OCI-LY7 (cell line): ENCODE measurements around the gene DGKB. TPM values are rescaled to one million over a fixed set of nuclear protein-coding genes. Genes with fewer than 3 reads are reported as not detected.

ENCODE experiments used
- BruUV-seq: library from RNA; stranded (reverse); fragments of 400-500 nt; replicated peaks from 2 replicates; lab custom pipeline; 2021; lab: Mats Ljungman, UMichigan
- CTCF ChIA-PET: fragments of 300-600 bp; sonication (Branson Sonifier 250); formaldehyde crosslinking; loops from one replicate; lab custom pipeline; 2022; ENCODE audit warnings: antibody characterized with exemption; ENCODE audit not compliant: unreplicated experiment; lab: Charles Lee
- POLR2A ChIA-PET: fragments of 300-600 bp; sonication (Branson Sonifier 250); formaldehyde crosslinking; loops from one replicate; lab custom pipeline; 2022; ENCODE audit warnings: antibody characterized with exemption; lab: Charles Lee
- DNase-seq: peaks from one replicate; pipeline ENCODE4 v3.0.0-alpha.2; 2015; ENCODE audit warnings: low spot score
- H2AFZ ChIP-seq: fragments of 200-600 bp; sonication (generic), shearing (Covaris generic); 2 replicates; pipeline ENCODE4 v1.6.1; 2014; ENCODE audit warnings: mild to moderate bottlenecking, antibody characterized with exemption, low read length, moderate library complexity
- H3K27ac ChIP-seq: fragments of 200-600 bp; sonication (generic); 2 replicates; pipeline ENCODE4 v1.5.1; 2014; ENCODE audit warnings: mixed run types, low read depth, mild to moderate bottlenecking, moderate library complexity, low read length, inconsistent platforms; ENCODE audit not compliant: poor library complexity, severe bottlenecking
- H3K36me3 ChIP-seq: fragments of 200-600 bp; sonication (generic); 2 replicates; pipeline ENCODE4 v1.6.1; 2014; ENCODE audit warnings: mild to moderate bottlenecking, antibody characterized with exemption, low read length, moderate library complexity, mixed read lengths; ENCODE audit not compliant: insufficient read depth
- H3K4me1 ChIP-seq: fragments of 200-600 bp; sonication (generic); 2 replicates; pipeline ENCODE4 v1.5.1; 2014; ENCODE audit warnings: mild to moderate bottlenecking, low read length; ENCODE audit not compliant: insufficient read depth, poor library complexity, severe bottlenecking
- H3K4me2 ChIP-seq: fragments of 200-600 bp; sonication (generic); 2 replicates; pipeline ENCODE4 v1.6.1; 2014; ENCODE audit warnings: mild to moderate bottlenecking, low read length
- H3K4me3 ChIP-seq: fragments of 200-600 bp; sonication (generic); 2 replicates; pipeline ENCODE4 v1.5.1; 2014; ENCODE audit warnings: mild to moderate bottlenecking, low read depth, low read length; ENCODE audit not compliant: poor library complexity, severe bottlenecking
- H3K79me2 ChIP-seq: fragments of 200-600 bp; sonication (generic); 2 replicates; pipeline ENCODE4 v1.6.1; 2016; ENCODE audit warnings: low read depth, mild to moderate bottlenecking, low read length, moderate library complexity, mixed read lengths; ENCODE audit not compliant: insufficient read depth
- H3K9me2 ChIP-seq: fragments of 200-600 bp; sonication (generic); 2 replicates; pipeline ENCODE4 v1.6.1; 2016; ENCODE audit warnings: mild to moderate bottlenecking, low read length, mixed read lengths; ENCODE audit not compliant: insufficient read depth
- H3K9me3 ChIP-seq: fragments of 200-600 bp; sonication (generic); 2 replicates; pipeline ENCODE4 v1.6.1; 2014; ENCODE audit warnings: mild to moderate bottlenecking, mixed run types, low read length, mixed read lengths
- H4K20me1 ChIP-seq: fragments of 200-600 bp; sonication (generic); 2 replicates; pipeline ENCODE4 v1.6.1; 2014; ENCODE audit warnings: mild to moderate bottlenecking, antibody characterized with exemption, low read length, moderate library complexity, mixed read lengths; ENCODE audit not compliant: insufficient read depth
- CTCF ChIP-seq: fragments of 200-600 bp; sonication (generic); conservative IDR thresholded peaks from 2 replicates; pipeline ENCODE4 v1.5.1; 2014; ENCODE audit warnings: mild to moderate bottlenecking, antibody characterized with exemption, low read length, moderate library complexity, mixed read lengths
- EZH2phosphoT487 ChIP-seq: fragments of 200-600 bp; sonication (generic); IDR thresholded peaks from 2 replicates; pipeline ENCODE4 v1.6.1; 2018; ENCODE audit warnings: low read depth, borderline replicate concordance, mild to moderate bottlenecking, mixed run types, antibody characterized with exemption, low read length, moderate library complexity, mixed read lengths
- intact Hi-C: fragments of 100-400 bp; cut with micrococcal nuclease; formaldehyde crosslinking; loops from one replicate; pipeline ENCODE4 v1.10.0; 2022; ENCODE audit not compliant: unreplicated experiment
- total RNA-seq, 2 experiments: library from RNA; depleted of rRNA in 1 of 2; stranded (reverse); fragments of >200 nt in 1 of 2; shearing (Covaris generic) in 1 of 2; gene quantifications; 2 replicates each; pipeline ENCODE4 v1.2.3, GENCODE V29; 2014 to 2022

DGKB gene
- total RNA-seq, 2 experiments from 2014 or later, result not detected

- ChIA-PET POLR2A (no interaction called here), CTCF (no interaction called here)
- Histone ChIP-seq H3K4me2 (no peak overlapping the region), H3K36me3 (no peaks in the 10 kb centered on the region), H2AFZ (no peak overlapping the region), H3K9me2 (no peaks in the 10 kb centered on the region), H4K20me1 (no peaks in the 10 kb centered on the region), H3K79me2 (no peaks in the 10 kb centered on the region), H3K4me3 (no peak overlapping the region), H3K9me3 (no peaks in the 10 kb centered on the region), H3K27ac (no peak overlapping the region), H3K4me1 (no peaks in the 10 kb centered on the region)
- no TSS peak for BruUV-seq
- intact Hi-C loops, result no loop called here
- no peak for DNase-seq
- no peak for TF ChIP-seq EZH2phosphoT487
- TF ChIP-seq CTCF, result no peak
These were observed 32.2 kb downstream of the DGKB start for GRCh38 chr7:14870394-14870793.

GRCh38 chr7:14868937-14869336 lies 33.6 kb downstream of the DGKB start:
- no peak for TF ChIP-seq EZH2phosphoT487
- TF ChIP-seq CTCF, result no peak
- intact Hi-C loops, result no loop called here
- no peaks in the 10 kb centered on the region for H3K9me3 ChIP-seq
- H3K4me1 ChIP-seq, result no peaks in the 10 kb centered on the region
- ChIA-PET CTCF (no interaction called here), POLR2A (interaction anchor here (0.7 kb wide), 2 partner anchors 9 to 37 kb away, joined by 3 read pairs; no protein-coding TSS in a partner anchor)
- no peak for DNase-seq
- H2AFZ ChIP-seq, result no peak overlapping the region
- no TSS peak for BruUV-seq
- H3K27ac ChIP-seq, result no peak overlapping the region
- no peak overlapping the region for H3K4me3 ChIP-seq
- no peak overlapping the region for H3K4me2 ChIP-seq
- H3K36me3 ChIP-seq, result no peaks in the 10 kb centered on the region
- H4K20me1 ChIP-seq, result no peaks in the 10 kb centered on the region
- no peaks in the 10 kb centered on the region for H3K79me2 ChIP-seq
- no peaks in the 10 kb centered on the region for H3K9me2 ChIP-seq

GRCh38 chr7:14861456-14861855 lies 41.1 kb downstream of the DGKB start:
- Histone ChIP-seq H3K79me2 (no peaks in the 10 kb centered on the region), H3K9me2 (no peaks in the 10 kb centered on the region), H3K4me3 (no peak overlapping the region), H3K4me2 (no peak overlapping the region), H3K27ac (no peak overlapping the region), H3K9me3 (no peaks in the 10 kb centered on the region), H3K36me3 (no peaks in the 10 kb centered on the region), H4K20me1 (no peaks in the 10 kb centered on the region), H2AFZ (no peak overlapping the region), H3K4me1 (no peaks in the 10 kb centered on the region)
- no peak for DNase-seq
- TF ChIP-seq EZH2phosphoT487 (no peak), CTCF (no peak)
- ChIA-PET CTCF (no interaction called here), POLR2A (interaction anchor here (0.6 kb wide), 1 partner anchor 229 kb away, joined by 3 read pairs; no protein-coding TSS in a partner anchor)
- BruUV-seq, result no TSS peak
- intact Hi-C loops, result no loop called here
